Measurements from ENCODE around the gene KRTAP13-4.

GRCh38 chr21:30478004-30478403 is 48.0 kb downstream of the KRTAP13-4 start:
- TF ChIP-seq, protein P1, sequence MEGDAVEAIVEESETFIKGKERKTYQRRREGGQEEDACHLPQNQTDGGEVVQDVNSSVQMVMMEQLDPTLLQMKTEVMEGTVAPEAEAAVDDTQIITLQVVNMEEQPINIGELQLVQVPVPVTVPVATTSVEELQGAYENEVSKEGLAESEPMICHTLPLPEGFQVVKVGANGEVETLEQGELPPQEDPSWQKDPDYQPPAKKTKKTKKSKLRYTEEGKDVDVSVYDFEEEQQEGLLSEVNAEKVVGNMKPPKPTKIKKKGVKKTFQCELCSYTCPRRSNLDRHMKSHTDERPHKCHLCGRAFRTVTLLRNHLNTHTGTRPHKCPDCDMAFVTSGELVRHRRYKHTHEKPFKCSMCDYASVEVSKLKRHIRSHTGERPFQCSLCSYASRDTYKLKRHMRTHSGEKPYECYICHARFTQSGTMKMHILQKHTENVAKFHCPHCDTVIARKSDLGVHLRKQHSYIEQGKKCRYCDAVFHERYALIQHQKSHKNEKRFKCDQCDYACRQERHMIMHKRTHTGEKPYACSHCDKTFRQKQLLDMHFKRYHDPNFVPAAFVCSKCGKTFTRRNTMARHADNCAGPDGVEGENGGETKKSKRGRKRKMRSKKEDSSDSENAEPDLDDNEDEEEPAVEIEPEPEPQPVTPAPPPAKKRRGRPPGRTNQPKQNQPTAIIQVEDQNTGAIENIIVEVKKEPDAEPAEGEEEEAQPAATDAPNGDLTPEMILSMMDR (IDR thresholded peaks at IDR 0.05; ENCODE audit: insufficient read depth, low read length, poor library complexity, severe bottlenecking), result no peak
- no peak for TF ChIP-seq EZH2phosphoT487 (conservative IDR thresholded peaks at IDR 0.05; ENCODE audit: low read length)
